ENCODE measurements around the gene CTDSP1.

- TF ChIP-seq CTCF (IDR thresholded peaks at IDR 0.05): no peak
- no peak for TF ChIP-seq EZH2 (IDR thresholded peaks at IDR 0.05; ENCODE audit: borderline replicate concordance, insufficient read depth, low read depth, low read length, poor library complexity, severe bottlenecking)
Observed at GRCh38 chr2:218357236-218358177, 42.2 kb upstream of the CTDSP1 start.

Data from B cell (primary cell).